CD4-positive, alpha-beta T cell (primary cell): ENCODE measurements around the gene YWHAG. TPM values are rescaled to one million over a fixed set of nuclear protein-coding genes. Genes with fewer than 3 reads are reported as not detected.

Experiments
- ATAC-seq: fragments of 200-7000 bp; cut with Tn5 transposase; one replicate; pipeline ENCODE4 v1.10.0; 2022; ENCODE audit warnings: mild to moderate bottlenecking; ENCODE audit not compliant: poor library complexity
- CTCF ChIA-PET: fragments of 350-600 bp; sonication (Branson Sonifier 250); formaldehyde crosslinking; loops from one replicate; lab custom pipeline; 2021; ENCODE audit warnings: antibody characterized with exemption, inconsistent platforms; lab: Charles Lee
- POLR2A ChIA-PET: fragments of 350-600 bp; sonication (Branson Sonifier 250); formaldehyde crosslinking; loops from one replicate; lab custom pipeline; 2021; ENCODE audit warnings: antibody characterized with exemption, inconsistent platforms; lab: Charles Lee
- DNase-seq, 14 experiments: peaks; one replicate each; pipeline ENCODE4 v3.0.0-alpha.2; 2013 to 2020; ENCODE audit warnings: mixed read lengths in 2 of 14
- H3K27ac ChIP-seq, 2 donors: one replicate each; pipeline versions ENCODE4 v1.5.1 to v1.7.0; 2013; ENCODE audit warnings: low read length in 2 of 2, low read depth in 1 of 2, mild to moderate bottlenecking in 1 of 2
- H3K27me3 ChIP-seq, 2 experiments: 1 replicate in 1 of 2; 2 replicates in 1 of 2; pipeline versions ENCODE4 v1.6.1 to v1.7.0; 2013; ENCODE audit warnings: low read length in 2 of 2, control low read depth in 1 of 2, mild to moderate bottlenecking in 1 of 2, moderate library complexity in 1 of 2; ENCODE audit not compliant: insufficient read depth in 2 of 2, control insufficient read depth in 1 of 2
- H3K36me3 ChIP-seq: one replicate; pipeline ENCODE4 v1.6.1; 2013; ENCODE audit warnings: low read length, control low read depth; ENCODE audit not compliant: insufficient read depth
- H3K4me1 ChIP-seq: one replicate; pipeline ENCODE4 v1.6.1; 2013; ENCODE audit warnings: low read length, control low read depth; ENCODE audit not compliant: insufficient read depth
- H3K4me3 ChIP-seq: one replicate; pipeline ENCODE4 v1.5.1; 2013; ENCODE audit warnings: mild to moderate bottlenecking, low read length, moderate library complexity
- H3K9me3 ChIP-seq, 2 experiments: 1 replicate in 1 of 2; 2 replicates in 1 of 2; pipeline versions ENCODE4 v1.6.1 to v1.7.0; 2013; ENCODE audit warnings: low read length in 2 of 2, mild to moderate bottlenecking in 2 of 2, control low read depth in 1 of 2, moderate library complexity in 1 of 2; ENCODE audit not compliant: control insufficient read depth in 1 of 2, insufficient read depth in 1 of 2
- H3K27ac Mint-ChIP-seq: one replicate; pipeline ENCODE4 v1.8.0; 2020; ENCODE audit warnings: mixed read lengths
- H3K27me3 Mint-ChIP-seq: one replicate; pipeline ENCODE4 v1.8.0; 2021; ENCODE audit warnings: mixed read lengths
- H3K36me3 Mint-ChIP-seq: one replicate; pipeline ENCODE4 v1.8.0; 2021; ENCODE audit warnings: low read depth, mixed read lengths
- H3K4me1 Mint-ChIP-seq: one replicate; pipeline ENCODE4 v1.8.0; 2021; ENCODE audit warnings: low read depth, mixed read lengths
- H3K4me3 Mint-ChIP-seq: one replicate; pipeline ENCODE4 v1.8.0; 2020; ENCODE audit warnings: mild to moderate bottlenecking, mixed read lengths
- H3K9me3 Mint-ChIP-seq: one replicate; pipeline ENCODE4 v1.8.0; 2020; ENCODE audit warnings: mixed read lengths
- intact Hi-C, 2 experiments: fragments of 100-400 bp; cut with DNase I in 1 of 2; cut with micrococcal nuclease in 1 of 2; formaldehyde crosslinking; loops; one replicate each; pipeline versions ENCODE4 v1.15.1 to v1.9.0; 2023 to 2025; cut with DNase I, micrococcal nuclease
- total RNA-seq, 174 experiments: library from RNA in 2 of 174; stranded (reverse) in 2 of 174; gene quantifications; one replicate each; pipeline ENCODE4 v1.2.3 and lab custom pipeline; 2021 to 2026
- TF ChIP-seq, protein P1 (sequence below): fragments of 200-600 bp; IDR thresholded peaks from one replicate; pipeline ENCODE4 v1.8.0; 2022; ENCODE audit warnings: antibody characterized with exemption, mild to moderate bottlenecking

Gene YWHAG
- total RNA-seq, 2 experiments from 2014 or later = 23.4 to 24.3 TPM

DNA sequence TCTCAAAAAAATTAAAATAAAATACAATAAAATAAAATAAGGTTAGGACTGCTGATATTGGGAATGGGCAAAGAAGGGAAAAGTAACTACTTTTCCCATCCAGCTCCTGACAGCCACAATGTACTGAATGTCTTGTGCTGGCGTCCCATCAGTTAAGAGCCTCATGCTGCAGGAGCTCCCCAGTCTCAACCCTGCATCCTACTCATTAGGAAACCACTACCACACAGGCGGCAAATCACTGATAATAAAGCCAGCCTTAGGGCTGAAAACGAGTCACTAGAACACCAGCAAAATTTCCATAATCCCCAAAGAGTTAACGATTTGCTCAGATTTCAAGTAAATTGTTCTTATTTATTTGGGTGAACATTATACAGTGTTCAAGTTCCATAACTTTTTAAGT lies 4.3 kb downstream of the YWHAG start:
- Histone ChIP-seq H3K9me3 (no peaks in the 10 kb centered on the region), H3K36me3 (peaks cover 20% of the 10 kb centered on the region), H3K27ac (no peak overlapping the region), H3K4me1 (peaks cover 50% of the 10 kb centered on the region), H3K27me3 (no peaks in the 10 kb centered on the region), H3K4me3 (no peak overlapping the region)
- POLR2A ChIA-PET = interaction anchor here (0.6 to 3.9 kb wide), 2 partner anchors 27 to 36 kb away, joined by 3 to 16 read pairs; no protein-coding TSS in a partner anchor
- intact Hi-C loops = loop anchor here in 1 of 2 experiments (2.0 kb wide), 1 partner anchor 22 kb away; no protein-coding TSS in a partner anchor
- no peak for ATAC-seq
- peaks cover 70% of the 10 kb centered on the region for H3K36me3 Mint-ChIP-seq
- no peak for DNase-seq
- no peak overlapping the region for H3K27ac Mint-ChIP-seq
- no peaks in the 10 kb centered on the region for H3K9me3 Mint-ChIP-seq
- peak overlapping the region; percentile 20 for H3K4me3 Mint-ChIP-seq
- TF ChIP-seq, protein P1, sequence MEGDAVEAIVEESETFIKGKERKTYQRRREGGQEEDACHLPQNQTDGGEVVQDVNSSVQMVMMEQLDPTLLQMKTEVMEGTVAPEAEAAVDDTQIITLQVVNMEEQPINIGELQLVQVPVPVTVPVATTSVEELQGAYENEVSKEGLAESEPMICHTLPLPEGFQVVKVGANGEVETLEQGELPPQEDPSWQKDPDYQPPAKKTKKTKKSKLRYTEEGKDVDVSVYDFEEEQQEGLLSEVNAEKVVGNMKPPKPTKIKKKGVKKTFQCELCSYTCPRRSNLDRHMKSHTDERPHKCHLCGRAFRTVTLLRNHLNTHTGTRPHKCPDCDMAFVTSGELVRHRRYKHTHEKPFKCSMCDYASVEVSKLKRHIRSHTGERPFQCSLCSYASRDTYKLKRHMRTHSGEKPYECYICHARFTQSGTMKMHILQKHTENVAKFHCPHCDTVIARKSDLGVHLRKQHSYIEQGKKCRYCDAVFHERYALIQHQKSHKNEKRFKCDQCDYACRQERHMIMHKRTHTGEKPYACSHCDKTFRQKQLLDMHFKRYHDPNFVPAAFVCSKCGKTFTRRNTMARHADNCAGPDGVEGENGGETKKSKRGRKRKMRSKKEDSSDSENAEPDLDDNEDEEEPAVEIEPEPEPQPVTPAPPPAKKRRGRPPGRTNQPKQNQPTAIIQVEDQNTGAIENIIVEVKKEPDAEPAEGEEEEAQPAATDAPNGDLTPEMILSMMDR = no peak
- no peaks in the 10 kb centered on the region for H3K27me3 Mint-ChIP-seq
- peaks cover 66% of the 10 kb centered on the region for H3K4me1 Mint-ChIP-seq
- CTCF ChIA-PET = no interaction called here

DNA sequence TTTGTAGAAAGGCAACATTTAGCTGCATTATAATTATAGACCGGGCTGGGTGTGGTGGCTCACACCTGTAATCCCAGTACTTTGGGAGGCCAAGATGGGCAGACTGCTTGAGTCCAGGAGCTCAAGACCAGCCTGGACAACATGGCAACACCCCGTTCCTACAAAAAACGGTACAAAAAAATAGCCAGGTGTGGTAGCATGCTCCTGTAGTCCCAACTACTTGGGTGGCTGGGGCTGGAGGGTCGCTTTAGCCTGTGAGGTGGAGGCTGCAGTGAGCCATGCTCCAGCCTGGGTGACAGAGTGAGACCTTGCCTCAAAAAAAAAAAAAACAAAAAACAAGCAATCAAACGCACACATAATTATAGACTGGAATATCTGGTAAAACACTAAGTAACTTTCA lies 5.0 kb downstream of the YWHAG start:
- Histone ChIP-seq H3K9me3 (no peaks in the 10 kb centered on the region), H3K4me1 (peaks cover 48% of the 10 kb centered on the region), H3K4me3 (no peak overlapping the region), H3K36me3 (peaks cover 22% of the 10 kb centered on the region), H3K27ac (no peak overlapping the region), H3K27me3 (no peaks in the 10 kb centered on the region)
- DNase-seq = no peak
- Mint-ChIP-seq H3K27me3 (no peaks in the 10 kb centered on the region), H3K9me3 (no peaks in the 10 kb centered on the region), H3K4me3 (no peak overlapping the region), H3K36me3 (peaks cover 70% of the 10 kb centered on the region), H3K4me1 (peaks cover 69% of the 10 kb centered on the region), H3K27ac (no peak overlapping the region)
- no peak for ATAC-seq
- intact Hi-C loops = loop anchor here in 1 of 2 experiments (2.0 kb wide), 1 partner anchor 21 kb away; no protein-coding TSS in a partner anchor
- ChIA-PET CTCF (interaction anchor here (0.5 to 1.2 kb wide), 2 partner anchors 39 to 47 kb away, joined by 3 to 5 read pairs; no protein-coding TSS in a partner anchor), POLR2A (interaction anchor here (0.6 to 3.9 kb wide), 2 partner anchors 27 to 35 kb away, joined by 3 to 16 read pairs; no protein-coding TSS in a partner anchor)
- TF ChIP-seq, protein P1 = no peak

DNA sequence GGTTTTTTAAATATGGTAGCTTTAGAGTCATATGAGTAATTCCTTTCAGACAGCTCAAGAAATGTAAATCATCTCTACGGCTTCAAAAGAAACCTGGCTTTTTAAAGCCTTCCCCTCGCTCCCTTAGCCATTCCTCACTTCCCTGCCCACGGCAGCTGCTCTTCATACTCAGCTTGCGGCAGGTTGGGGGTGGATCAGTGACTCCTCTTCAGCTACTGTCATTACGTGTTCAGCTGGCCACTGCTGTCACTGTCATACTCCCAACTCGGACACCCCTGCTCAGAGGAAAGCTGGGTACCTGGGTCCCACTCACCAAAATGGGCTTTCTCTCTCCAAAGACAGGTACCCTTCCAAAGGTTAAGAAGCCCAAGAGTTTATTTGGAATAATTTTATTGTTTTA lies 6.6 kb downstream of the YWHAG start:
- Histone ChIP-seq H3K4me3 (no peak overlapping the region), H3K4me1 (peaks cover 49% of the 10 kb centered on the region), H3K9me3 (no peaks in the 10 kb centered on the region), H3K27me3 (no peaks in the 10 kb centered on the region), H3K36me3 (peaks cover 22% of the 10 kb centered on the region), H3K27ac (no peak overlapping the region)
- intact Hi-C loops = no loop called here
- Mint-ChIP-seq H3K4me1 (peaks cover 72% of the 10 kb centered on the region), H3K27me3 (no peaks in the 10 kb centered on the region), H3K9me3 (no peaks in the 10 kb centered on the region), H3K36me3 (peaks cover 69% of the 10 kb centered on the region), H3K27ac (no peak overlapping the region), H3K4me3 (no peak overlapping the region)
- TF ChIP-seq, protein P1 = no peak
- CTCF ChIA-PET = interaction anchor here (0.6 to 1.2 kb wide), 2 partner anchors 11 to 38 kb away, joined by 3 read pairs; no protein-coding TSS in a partner anchor
- no peak for DNase-seq
- ATAC-seq = no peak
- POLR2A ChIA-PET = interaction anchor here (1.3 to 3.9 kb wide), 2 partner anchors 34 to 438 kb away, joined by 3 to 16 read pairs; partner anchors contain the start of gene POR
